HL-60 (cell line): ENCODE data around the gene KCNG2.

Source experiments
- CTCF ChIP-seq: IDR thresholded peaks from one replicate; pipeline ENCODE4 v1.5.1; 2011; ENCODE audit warnings: low read length, control low read depth, inconsistent platforms; ENCODE audit not compliant: insufficient read depth
- GABPA ChIP-seq: IDR thresholded peaks from 2 replicates; pipeline ENCODE4 v1.6.1; 2012; ENCODE audit warnings: low read depth
- POLR2AphosphoS5 ChIP-seq: IDR thresholded peaks from 2 replicates; pipeline ENCODE4 v1.6.1; 2012; ENCODE audit warnings: low read depth

- TF ChIP-seq CTCF (no peak), POLR2AphosphoS5 (no peak), GABPA (no peak)
These were observed 34.4 kb downstream of the KCNG2 start for GRCh38 chr18:79832169-79832568.
